NCI-H526 treated with DMSO at 0.1 percent for 48 hours (cell line): ENCODE measurements around the gene RPL3.

ENCODE experiments used
- DNase-seq: peaks from one replicate; lab custom pipeline; 2025; lab: John Stamatoyannopoulos, UW

Gene RPL3

GRCh38 chr22:39317084-39317774 lies 2.2 kb downstream of the RPL3 start:
- no peak for DNase-seq

GRCh38 chr22:39316440-39317083 lies 2.9 kb downstream of the RPL3 start:
- peak; percentile 5 for DNase-seq

- no peak for DNase-seq
These were observed 4.0 kb downstream of the RPL3 start for GRCh38 chr22:39315389-39315788.

GRCh38 chr22:39314251-39314971 lies 5.0 kb downstream of the RPL3 start:
- no peak for DNase-seq

- no peak for DNase-seq
These were observed 6.0 kb downstream of the RPL3 start for GRCh38 chr22:39313258-39314001.

GRCh38 chr22:39312410-39312809 lies 7.0 kb downstream of the RPL3 start:
- no peak for DNase-seq

GRCh38 chr22:39311592-39312400 lies 7.6 kb downstream of the RPL3 start:
- DNase-seq: no peak

- DNase-seq: no peak
These were observed 9.3 kb downstream of the RPL3 start for GRCh38 chr22:39309881-39310714.

GRCh38 chr22:39309364-39309861 lies 10.0 kb downstream of the RPL3 start:
- no peak for DNase-seq

GRCh38 chr22:39308614-39309363 lies 10.6 kb downstream of the RPL3 start:
- DNase-seq: no peak

GRCh38 chr22:39306456-39307361 lies 12.7 kb downstream of the RPL3 start:
- DNase-seq: no peak

- DNase-seq: no peak
These were observed 15.3 kb downstream of the RPL3 start for GRCh38 chr22:39303892-39304671.

- no peak for DNase-seq
These were observed 16.1 kb downstream of the RPL3 start for GRCh38 chr22:39303358-39303757.

- no peak for DNase-seq
These were observed 16.9 kb downstream of the RPL3 start for GRCh38 chr22:39302431-39302960.

- DNase-seq: no peak
These were observed 17.5 kb downstream of the RPL3 start for GRCh38 chr22:39301926-39302325.

- DNase-seq: no peak
These were observed 18.3 kb downstream of the RPL3 start for GRCh38 chr22:39301108-39301507.

- DNase-seq: no peak
These were observed 19.1 kb downstream of the RPL3 start for GRCh38 chr22:39300186-39300830.
